ENCODE data around the gene HOXB5. TPM values are rescaled to one million over a fixed set of nuclear protein-coding genes. Genes with fewer than 3 reads are reported as not detected.

The HOXB5 gene
- total RNA-seq, result under 0.01 TPM in 1 of 2 replicates, not detected in the other

DNA sequence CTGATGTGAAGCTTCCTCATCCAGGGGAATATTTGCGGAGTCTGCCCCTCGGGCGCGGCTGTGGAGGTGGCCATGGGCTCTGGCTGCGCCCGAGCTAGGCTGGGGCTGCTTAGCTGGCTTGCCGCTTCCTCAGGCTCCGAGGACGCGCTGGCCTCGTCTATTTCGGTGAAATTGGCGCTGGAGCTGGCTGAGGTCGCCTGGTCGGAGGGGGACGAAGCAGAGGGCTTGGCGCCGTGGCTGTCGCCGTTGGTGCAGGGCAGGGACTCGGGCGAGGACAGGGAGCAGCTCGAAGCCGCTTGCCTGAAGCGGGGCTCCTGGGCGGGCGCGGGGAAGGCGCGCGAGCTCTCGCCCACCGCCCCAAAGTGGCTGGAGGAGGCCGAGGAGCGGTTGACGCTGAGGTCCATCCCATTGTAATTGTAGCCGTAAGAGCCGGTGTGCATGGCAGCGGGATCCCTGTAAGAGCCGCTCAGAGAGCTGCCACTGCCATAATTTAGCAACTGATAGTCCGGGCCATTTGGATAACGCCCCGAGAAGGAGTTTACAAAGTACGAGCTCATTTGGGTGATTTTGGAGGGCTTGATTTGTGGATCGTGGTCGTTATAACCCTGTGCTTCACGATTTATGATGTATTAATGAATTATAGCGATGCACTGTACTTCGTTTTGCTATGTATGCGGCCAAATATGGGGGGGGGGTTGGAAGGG is at the start of gene HOXB5:
Gene HOXB5 (minus strand): TSS at position 654 of the 704 bp plus-strand sequence. CDS start 97 bp downstream, at position 557.

GRCh38 chr17:48626245-48627117 is 32.9 kb upstream of the HOXB5 start, which contains the start of gene HOXB9:
HOXB9 (minus strand) TSS chr17:48626358; CDS start chr17:48626269, 89 bp downstream.

GRCh38 chr17:48615047-48615962 is 21.7 kb upstream of the HOXB5 start, which contains the start of gene HOXB8:
HOXB8 (minus strand) TSS chr17:48615292; CDS start chr17:48614704, 588 bp downstream.

DNA sequence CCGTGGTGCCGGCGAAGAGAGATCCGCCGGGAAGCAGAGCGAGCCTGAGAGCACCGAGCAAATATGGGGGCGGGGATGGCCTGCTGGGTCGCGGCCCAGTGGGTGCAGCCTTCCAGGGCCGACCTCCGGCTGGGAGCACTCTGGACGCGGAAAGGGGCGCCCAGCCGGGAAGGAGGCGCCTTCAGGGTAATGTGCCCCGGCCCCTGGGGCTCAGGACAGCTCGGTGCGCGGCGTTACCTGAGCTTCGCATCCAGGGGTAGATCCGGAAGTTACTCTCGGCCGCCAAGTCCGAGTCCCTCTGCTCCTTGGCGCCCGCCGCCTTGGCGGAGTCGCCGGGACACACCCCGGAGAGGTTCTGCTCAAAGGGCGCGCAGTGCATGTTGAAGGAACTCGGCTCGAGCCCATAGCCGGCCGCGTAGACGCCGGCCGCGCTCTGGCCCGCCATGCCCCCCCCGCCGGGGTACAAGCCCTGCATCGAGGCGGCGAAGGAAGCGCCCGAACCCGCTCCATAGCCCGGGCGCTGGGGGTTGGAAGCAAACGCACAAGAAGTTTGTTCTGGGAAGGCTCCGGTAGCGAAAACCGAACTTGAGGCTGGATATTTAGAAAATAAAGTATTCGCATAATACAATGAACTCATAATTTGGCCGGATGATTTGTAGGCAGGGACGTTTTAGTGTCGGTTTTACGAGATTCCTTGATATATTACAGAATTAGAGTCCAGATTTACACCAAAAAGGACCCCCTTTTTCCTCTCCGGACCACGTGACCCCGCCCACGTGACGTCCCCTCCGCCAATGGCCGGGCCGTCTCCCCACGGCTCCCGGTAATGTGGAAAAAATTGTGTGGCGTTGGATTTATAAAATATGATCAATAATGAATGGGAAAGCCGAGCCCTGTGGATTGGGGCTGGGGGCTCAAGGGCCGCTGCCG is 17.0 kb upstream of the HOXB5 start, which contains the start of gene HOXB7:
Gene HOXB7 (minus strand): TSS at position 736 of the 930 bp plus-strand sequence. CDS start 99 bp downstream, at position 637.

DNA sequence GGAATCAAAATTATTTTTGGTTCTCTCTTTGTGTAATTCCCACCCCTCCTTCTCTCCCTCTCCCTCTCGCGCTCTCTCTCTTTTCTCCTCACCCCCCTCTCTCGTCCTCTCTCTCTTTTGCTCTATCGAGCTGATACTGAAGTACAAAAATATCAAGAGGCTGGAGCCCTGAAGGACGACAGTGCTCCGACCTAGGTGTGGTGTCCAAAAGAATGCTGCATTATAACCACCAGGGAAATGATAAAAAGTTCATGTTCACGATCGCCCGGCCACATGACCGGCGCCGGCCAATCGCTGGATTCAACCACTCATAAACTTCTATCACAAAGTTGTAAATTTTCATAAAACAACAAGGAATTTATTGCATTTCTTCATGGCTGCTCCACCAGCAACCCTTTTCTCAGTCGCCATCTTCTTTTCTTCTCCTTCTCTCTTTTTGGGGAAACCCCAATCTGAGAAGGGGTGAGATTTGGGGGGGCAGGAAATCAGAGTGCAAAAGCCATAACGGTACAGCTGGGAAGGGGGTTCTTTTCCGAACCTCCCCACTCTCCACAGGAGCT is 11.3 kb upstream of the HOXB5 start, which contains the start of gene HOXB6:
Gene HOXB6 (minus strand): TSS at position 217 of the 560 bp plus-strand sequence. CDS start 6,836 bp downstream, outside the sequence.

GRCh38 chr17:48589831-48590606 is 3.6 kb downstream of the HOXB5 start, which contains the start of gene HOXB3:
HOXB3 (minus strand) TSS chr17:48590241; CDS start chr17:48552474, 37,767 bp downstream.

GRCh38 chr17:48577946-48578615 is 15.5 kb downstream of the HOXB5 start, which contains the start of gene HOXB4:
HOXB4 (minus strand) TSS chr17:48578350; CDS start chr17:48578319, 31 bp downstream.

DNA sequence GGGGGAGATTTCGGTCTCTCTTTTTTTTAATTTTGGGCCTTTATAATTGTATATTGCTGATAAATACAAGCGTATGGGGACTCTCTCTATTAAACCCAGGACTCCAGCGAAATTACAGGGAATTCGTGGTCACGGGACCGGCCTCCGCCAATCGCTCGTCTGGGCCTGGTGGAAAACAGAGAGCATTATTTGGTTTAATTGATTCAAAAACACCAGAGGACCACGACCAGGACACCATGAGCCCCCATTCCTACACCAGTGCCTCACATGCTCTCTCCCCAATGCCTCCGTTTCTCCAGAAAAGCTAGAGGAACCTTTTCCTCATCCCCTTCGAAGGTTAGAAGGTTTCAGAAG is 48.6 kb downstream of the HOXB5 start, which contains the start of gene HOXB2:
Gene HOXB2 (minus strand): TSS at position 88 of the 354 bp plus-strand sequence. CDS start 198 bp downstream, outside the sequence.

Other genes starting within 250 kb of the HOXB5 start
- 0.14 TPM in 1 of 2 replicates, not detected in the other for gene SKAP1, start 163.6 kb downstream of the HOXB5 start, total RNA-seq
- gene HOXB1, start 62.8 kb downstream of the HOXB5 start, total RNA-seq, result not detected in 2 replicates
- 0.36 TPM in 1 of 2 replicates, not detected in the other for gene HOXB2, start 48.7 kb downstream of the HOXB5 start, total RNA-seq
- under 0.01 TPM in 1 of 2 replicates, not detected in the other for gene HOXB4, start 15.4 kb downstream of the HOXB5 start, total RNA-seq
- gene HOXB3, start 3.5 kb downstream of the HOXB5 start, total RNA-seq, result 0.36 TPM in 1 of 2 replicates, not detected in the other
- 0.28 TPM in 1 of 2 replicates, not detected in the other for gene HOXB6, start 11.2 kb upstream of the HOXB5 start, total RNA-seq
- gene HOXB7, start 17.2 kb upstream of the HOXB5 start, total RNA-seq, result 0.78 TPM in 1 of 2 replicates, not detected in the other
- gene HOXB8, start 21.5 kb upstream of the HOXB5 start, total RNA-seq, result not detected in 2 replicates
- gene HOXB9, start 32.6 kb upstream of the HOXB5 start, total RNA-seq, result under 0.01 TPM in 1 of 2 replicates, not detected in the other
- gene PRAC1, start 128.7 kb upstream of the HOXB5 start, total RNA-seq, result not detected in 2 replicates
- not detected in 2 replicates for gene PRAC2, start 129.4 kb upstream of the HOXB5 start, total RNA-seq
- gene HOXB13, start 135.0 kb upstream of the HOXB5 start, total RNA-seq, result under 0.01 TPM in 1 of 2 replicates, not detected in the other
- not detected in 2 replicates for gene TTLL6, start 223.4 kb upstream of the HOXB5 start, total RNA-seq
- gene CALCOCO2, start 237.3 kb upstream of the HOXB5 start, total RNA-seq, result 39.3 and 85.4 TPM in 2 replicates